GM20000 (cell line): ENCODE data around the gene S1PR2.
A peak's percentile ranks its signal among the peaks of the same experiment; 100 is the strongest.
"Not testable (repeated sequence)": the region's sequence is repeated elsewhere in the genome, so short reads cannot be mapped to it uniquely, and the experiment has no call there.

Experiments used
- DNase-seq: peaks from one replicate; pipeline ENCODE4 v3.0.0; 2012; ENCODE audit warnings: low spot score
- TF ChIP-seq, protein P1 (sequence below): IDR thresholded peaks from 2 replicates; pipeline ENCODE4 v1.5.1; 2012; ENCODE audit warnings: mild to moderate bottlenecking, control low read depth; ENCODE audit errors: extremely low read depth, missing control alignments

Gene S1PR2

DNA sequence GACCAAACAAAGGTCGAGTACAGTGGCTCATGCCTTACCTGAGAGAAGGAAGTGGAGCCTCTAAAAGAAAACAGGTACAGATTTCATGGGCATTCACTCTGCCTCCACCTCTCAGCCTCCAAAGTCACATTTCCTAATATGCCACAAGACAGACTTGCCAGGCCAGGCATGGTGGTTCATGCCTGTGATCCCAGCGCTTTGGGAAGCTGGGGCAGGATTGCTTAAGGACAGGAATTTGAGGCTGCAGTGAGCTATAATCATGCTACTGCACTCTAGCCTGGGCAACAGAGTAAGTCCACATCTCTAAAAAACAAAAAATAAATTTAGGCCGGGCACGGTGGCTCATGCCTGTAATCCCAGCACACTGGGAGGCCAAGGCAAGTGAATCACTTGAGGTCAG, 25.5 kb downstream of the S1PR2 start:
- TF ChIP-seq, protein P1, sequence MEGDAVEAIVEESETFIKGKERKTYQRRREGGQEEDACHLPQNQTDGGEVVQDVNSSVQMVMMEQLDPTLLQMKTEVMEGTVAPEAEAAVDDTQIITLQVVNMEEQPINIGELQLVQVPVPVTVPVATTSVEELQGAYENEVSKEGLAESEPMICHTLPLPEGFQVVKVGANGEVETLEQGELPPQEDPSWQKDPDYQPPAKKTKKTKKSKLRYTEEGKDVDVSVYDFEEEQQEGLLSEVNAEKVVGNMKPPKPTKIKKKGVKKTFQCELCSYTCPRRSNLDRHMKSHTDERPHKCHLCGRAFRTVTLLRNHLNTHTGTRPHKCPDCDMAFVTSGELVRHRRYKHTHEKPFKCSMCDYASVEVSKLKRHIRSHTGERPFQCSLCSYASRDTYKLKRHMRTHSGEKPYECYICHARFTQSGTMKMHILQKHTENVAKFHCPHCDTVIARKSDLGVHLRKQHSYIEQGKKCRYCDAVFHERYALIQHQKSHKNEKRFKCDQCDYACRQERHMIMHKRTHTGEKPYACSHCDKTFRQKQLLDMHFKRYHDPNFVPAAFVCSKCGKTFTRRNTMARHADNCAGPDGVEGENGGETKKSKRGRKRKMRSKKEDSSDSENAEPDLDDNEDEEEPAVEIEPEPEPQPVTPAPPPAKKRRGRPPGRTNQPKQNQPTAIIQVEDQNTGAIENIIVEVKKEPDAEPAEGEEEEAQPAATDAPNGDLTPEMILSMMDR = no peak
- DNase-seq = no peak

DNA sequence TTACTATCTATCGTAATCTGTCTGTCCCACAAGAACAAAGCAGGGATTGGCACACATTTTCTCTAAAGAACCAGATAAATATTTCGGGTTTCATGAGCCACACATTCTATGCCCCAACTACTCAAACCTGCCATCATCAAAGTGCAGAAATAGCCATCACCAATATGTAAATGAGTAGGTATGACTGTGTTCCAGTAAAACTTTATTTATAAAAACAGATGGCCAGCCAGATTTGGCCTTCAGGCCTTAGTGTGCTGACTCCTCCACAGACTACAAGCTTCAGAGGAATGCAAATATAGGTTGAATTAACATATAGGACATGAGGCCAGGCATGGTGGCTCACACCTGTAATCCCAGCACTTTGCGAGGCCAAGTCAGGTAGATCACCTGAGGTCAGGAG, 27.4 kb downstream of the S1PR2 start:
- DNase-seq = no peak
- TF ChIP-seq, protein P1 = no peak

DNA sequence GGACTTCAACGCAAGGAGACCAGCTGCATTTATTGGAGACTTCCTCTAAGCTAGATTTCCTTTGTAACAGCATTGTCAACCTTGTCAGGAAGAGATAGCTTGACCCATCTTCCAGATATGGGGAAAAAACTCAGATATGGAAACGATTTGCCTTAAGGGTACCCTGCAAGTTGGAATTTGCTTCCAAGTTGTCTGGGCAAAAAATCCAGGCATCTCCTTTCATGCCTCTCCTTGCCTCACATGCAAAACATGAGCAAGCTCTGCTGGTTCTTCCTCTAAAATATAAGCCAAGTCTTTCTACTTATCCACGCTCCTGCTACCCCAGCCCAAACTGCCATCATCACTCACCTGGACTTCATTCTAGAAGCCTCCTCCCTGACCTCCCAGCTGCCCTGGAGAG, 30.0 kb downstream of the S1PR2 start:
- TF ChIP-seq, protein P1 = no peak
- DNase-seq = no peak

DNA sequence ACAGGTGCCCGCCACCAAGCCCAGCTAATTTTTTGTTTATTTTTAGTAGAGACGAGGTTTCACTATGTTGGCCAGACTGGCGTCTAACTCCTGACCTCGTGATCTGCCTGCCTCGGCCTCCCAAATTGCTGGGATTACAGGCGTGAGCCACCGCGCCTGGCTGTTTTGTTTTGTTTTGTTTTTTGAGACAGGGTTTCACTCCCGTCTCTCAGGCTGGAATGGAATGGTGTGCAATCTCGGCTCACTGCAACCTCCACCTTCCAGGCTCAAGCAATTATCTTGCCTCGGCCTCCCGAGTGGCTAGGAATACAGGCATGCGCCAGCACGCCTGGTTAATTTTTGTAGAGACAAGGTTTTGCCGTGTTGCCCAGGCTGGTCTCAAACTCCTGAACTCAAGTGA, 31.0 kb downstream of the S1PR2 start:
- not testable (repeated sequence) for DNase-seq

DNA sequence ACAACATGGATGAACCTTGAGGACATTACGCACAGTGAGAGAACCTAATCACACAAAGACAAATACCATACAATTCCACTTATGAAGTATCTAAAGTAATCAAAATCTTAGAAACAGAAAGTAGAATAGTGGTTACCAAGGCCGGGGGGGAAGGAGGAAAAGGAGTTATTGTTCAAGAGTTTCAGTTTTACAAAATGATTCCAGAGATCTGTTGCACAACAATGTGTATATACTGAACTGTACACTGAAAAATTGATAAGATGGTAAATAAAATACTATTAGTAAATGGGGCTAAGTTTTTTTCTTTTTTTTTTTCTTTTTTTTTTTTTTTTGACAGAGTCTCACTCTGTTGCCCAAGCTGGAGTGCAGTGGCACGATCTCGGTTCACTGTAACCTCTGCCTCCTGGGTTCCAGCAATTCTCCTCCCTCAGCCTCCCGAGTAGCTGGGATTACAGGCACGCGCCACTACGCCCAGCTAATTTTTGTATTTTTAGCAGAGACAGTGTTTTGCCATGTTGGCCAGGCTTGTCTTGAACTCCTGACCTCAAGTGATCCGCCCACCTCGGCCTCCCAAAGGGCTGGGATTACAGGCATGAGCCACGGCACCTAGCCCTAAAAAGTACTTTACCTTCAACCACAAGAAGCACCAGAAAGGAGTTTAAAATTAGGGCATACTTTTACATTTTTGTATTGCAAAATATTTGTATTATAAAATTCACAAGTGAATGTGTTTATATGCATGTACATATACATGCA, 32.1 kb downstream of the S1PR2 start:
- peak; percentile 25 for DNase-seq

- no peak for DNase-seq
- TF ChIP-seq, protein P1 = no peak
Measured at GRCh38 chr19:10195199-10195519, 36.0 kb downstream of the S1PR2 start.

DNA sequence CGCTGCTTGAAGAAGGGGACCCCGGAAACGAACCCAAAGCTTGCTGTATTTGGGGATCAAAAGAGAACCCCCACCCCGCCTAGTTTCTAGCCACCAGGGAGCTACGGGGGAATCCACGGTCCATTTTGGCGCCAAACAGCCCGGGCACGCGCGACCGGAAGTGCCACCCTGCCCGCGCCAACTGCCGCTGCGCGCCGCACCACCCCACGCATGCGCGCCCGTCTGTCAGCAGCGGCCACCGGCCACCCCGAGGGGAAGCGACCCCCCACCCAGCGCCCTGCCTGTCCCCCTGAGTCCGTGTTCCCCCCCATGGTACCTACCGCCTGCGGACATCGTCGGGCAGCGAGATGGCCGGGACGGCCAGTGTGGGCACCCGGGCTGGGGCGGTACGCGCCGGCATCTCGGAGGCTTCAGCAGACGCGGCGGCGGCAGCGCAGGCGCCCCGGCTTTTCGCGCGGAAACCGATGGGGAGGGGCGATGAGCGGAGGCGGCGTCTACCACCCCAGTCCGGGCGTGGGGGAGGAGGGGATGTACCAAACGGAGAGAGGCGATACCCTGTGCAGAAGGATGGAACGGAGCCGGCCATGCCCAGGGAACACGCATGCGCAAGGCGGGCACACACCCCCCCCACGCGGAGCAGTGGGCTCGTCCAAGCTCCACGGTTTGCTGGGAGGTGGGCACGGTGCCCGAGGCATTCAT, 36.5 kb downstream of the S1PR2 start, which contains the start of gene DNMT1:
DNMT1 (minus strand) TSS at position 454 of the 699 bp plus-strand sequence; CDS start at position 400, 54 bp downstream.
- TF ChIP-seq, protein P1 = no peak
- DNase-seq = peak; percentile 99

GRCh38 chr19:10193790-10194499, 37.2 kb downstream of the S1PR2 start:
- peak; percentile 43 for DNase-seq
- TF ChIP-seq, protein P1 = no peak
